Activated CD8-positive, alpha-beta memory T cell treated with anti-CD3 and anti-CD28 coated beads for 4 hours (primary cell): Measurements from ENCODE around the gene MMP7.

Source experiments
- DNase-seq, 2 donors: peaks; one replicate each; pipeline ENCODE4 v3.0.0-alpha.2; 2020; ENCODE audit warnings: low read depth in 2 of 2

Gene MMP7

DNA sequence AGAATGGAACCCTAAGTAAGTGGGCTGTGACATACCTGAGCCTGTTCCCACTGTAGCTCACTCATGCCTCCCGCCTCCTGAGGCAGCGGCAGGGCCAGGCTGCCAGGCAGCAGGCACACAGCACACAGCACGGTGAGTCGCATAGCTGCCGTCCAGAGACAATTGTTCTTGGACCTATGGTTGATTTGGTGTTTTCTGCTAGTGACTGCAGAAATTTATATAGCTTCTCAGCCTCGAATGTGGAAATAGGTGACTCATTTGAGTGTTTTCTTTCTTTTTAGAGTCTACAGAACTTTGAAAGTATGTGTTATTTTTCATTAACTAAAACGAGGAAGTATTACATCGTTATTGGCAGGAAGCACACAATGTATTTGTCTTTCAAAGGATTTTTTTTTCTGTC, at the start of gene MMP7:
TSS of gene MMP7 (minus strand) at position 190 of the 400 bp plus-strand sequence. CDS start at position 143, 47 bp downstream.
- no peak for DNase-seq

- no peak for DNase-seq
These were observed 47.2 kb upstream of the MMP7 start for GRCh38 chr11:102577723-102578122.

GRCh38 chr11:102577182-102577581, 46.6 kb upstream of the MMP7 start:
- DNase-seq, result no peak

DNA sequence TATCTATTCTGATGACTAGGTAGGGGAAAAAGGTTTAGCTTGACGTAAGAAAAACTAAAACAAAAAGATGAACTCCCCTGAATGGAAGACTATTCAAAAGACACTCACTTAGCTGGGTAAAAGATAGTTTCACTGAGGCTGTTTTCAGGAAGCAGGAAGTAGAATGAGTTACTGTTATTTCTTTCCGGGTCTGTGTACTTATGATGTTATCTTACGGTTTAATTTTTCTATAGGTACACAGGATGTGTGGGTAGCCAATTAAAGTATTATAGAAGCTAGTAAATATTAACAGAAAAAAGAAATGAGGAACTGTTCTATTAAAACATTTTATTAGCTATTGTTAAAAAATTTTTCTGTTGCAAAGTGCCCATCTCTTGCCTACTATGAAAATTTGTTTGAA, 45.8 kb upstream of the MMP7 start:
- DNase-seq, result no peak

- DNase-seq, result no peak
These were observed 44.5 kb upstream of the MMP7 start for GRCh38 chr11:102575012-102575411.

DNA sequence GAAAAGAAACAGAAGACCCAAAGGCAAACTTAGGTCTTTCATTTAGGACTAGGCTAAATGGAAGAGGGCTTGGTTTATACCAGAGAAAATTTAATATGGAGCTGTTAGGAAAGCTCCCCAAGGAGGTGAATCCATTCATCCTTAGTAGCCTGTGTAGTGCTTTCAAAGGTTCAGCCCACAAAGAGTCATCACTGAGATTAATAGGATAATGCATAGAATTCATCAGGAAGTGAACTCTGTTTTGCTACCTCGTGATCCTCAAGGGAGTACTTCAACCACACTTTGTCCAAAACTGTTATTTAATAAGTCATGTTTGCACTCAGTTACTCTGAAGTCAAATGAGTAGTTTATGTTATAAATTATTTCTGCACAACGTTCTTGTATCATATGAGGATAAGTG, 43.3 kb upstream of the MMP7 start:
- no peak for DNase-seq

GRCh38 chr11:102572554-102573220, 42.1 kb upstream of the MMP7 start:
- DNase-seq, result no peak

DNA sequence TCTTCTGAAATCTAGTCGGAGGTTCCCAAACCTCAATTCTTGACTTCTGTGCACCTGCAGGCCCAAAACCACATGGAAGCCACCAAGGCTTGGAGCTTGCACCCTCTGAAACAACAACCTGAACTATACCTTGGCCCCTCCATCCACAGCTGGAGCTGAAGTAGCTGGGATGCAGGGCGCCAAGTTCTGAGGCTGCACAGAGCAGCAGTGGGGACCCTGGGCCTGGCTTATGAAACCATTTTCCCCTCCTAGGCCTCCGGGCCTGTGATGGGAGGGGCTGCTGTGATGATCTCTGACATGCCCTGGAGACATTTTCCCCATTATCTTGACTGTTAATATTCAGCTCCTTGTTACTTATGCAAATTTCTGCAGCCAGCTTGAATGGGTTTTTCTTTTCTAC, 38.3 kb upstream of the MMP7 start:
- no peak for DNase-seq

- DNase-seq, result no peak
These were observed 35.6 kb upstream of the MMP7 start for GRCh38 chr11:102566112-102566511.

DNA sequence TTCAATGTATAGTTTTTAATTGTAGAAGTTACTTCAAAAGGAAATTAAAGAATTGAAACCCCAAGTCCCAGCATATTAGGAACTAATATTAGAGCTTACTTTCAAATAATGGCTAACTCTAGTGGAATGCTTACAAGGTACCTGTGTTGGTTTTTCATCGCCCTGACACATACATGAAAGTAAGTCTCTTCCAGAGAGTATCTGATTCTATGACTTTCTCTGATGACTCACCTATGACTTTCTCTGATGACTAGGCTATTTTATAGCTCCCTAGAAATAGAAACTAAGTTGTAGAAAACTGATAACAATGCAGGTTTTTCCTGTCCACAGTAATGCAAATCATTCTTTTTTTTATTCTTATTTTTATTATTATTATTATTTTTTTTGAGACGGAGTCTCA, 33.6 kb upstream of the MMP7 start:
- no peak for DNase-seq

DNA sequence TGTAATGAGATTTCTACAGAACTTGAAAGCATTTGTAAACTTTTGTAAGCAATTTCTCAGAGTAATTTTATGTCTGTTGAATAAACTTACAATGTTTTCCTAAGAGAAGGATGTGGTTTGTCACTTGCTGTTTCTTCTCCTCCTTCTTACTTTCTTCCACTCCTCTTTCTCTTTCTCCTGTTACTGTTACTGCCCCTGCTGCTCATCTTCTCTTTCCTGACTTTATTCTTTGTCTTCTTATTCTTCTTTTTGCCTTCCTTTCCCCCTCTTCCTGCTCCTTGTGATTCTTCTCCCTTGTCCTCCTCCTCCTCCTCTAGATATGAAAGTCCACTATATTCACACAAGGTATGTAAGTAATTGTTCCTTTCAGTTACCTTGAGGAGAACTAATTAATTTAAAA, 31.1 kb upstream of the MMP7 start:
- no peak for DNase-seq

DNA sequence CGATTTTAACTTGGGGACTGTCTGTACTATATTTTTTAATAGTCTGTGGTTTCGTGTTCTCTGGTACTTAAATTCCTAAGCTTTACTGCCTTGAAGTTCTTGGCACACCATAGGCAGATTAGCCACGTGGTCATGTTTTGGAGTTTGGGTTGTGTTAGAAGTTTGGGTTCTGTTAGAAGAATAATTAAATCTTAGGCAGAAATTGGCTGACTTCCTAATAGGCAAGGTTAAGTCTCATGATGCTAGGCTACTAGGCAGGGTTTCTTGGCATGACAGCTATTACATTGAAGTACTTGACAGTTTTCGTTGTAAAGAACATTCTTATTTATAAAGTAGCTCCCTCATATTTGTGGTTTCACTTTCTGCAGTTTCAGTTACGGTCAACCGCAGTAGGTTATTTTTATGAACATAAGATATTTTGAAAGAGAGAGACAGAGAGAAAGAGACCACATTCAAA, 30.0 kb upstream of the MMP7 start:
- no peak for DNase-seq

DNA sequence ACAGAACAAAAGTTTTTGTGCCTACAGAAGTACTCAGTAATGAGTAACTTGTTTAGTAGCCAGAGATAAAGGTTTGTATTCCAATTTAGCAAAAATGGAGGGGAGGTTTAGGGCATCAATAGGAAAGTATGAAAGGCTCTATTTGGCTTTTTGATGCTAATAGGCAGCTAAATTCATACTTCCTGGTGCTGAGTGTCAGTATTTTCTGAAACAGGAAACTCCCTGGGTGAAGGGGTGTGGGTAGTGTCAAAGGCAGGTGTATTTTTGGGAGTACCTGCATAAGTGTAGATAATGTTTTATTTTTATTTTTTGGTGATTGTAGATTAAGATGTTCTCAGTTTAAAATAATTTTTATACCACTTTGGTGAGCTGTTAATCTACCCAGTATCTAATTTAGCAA, 29.3 kb upstream of the MMP7 start:
- DNase-seq, result no peak

- DNase-seq, result no peak
These were observed 24.5 kb upstream of the MMP7 start for GRCh38 chr11:102555091-102555490.

- DNase-seq, result no peak
These were observed 23.3 kb upstream of the MMP7 start for GRCh38 chr11:102553835-102554282.

- DNase-seq, result no peak
These were observed 22.1 kb upstream of the MMP7 start for GRCh38 chr11:102552447-102553194.

- DNase-seq, result no peak
These were observed 21.5 kb upstream of the MMP7 start for GRCh38 chr11:102552020-102552419.

GRCh38 chr11:102551169-102551781, 20.7 kb upstream of the MMP7 start:
- DNase-seq, result no peak

- DNase-seq, result no peak
These were observed 16.4 kb upstream of the MMP7 start for GRCh38 chr11:102546923-102547471.

DNA sequence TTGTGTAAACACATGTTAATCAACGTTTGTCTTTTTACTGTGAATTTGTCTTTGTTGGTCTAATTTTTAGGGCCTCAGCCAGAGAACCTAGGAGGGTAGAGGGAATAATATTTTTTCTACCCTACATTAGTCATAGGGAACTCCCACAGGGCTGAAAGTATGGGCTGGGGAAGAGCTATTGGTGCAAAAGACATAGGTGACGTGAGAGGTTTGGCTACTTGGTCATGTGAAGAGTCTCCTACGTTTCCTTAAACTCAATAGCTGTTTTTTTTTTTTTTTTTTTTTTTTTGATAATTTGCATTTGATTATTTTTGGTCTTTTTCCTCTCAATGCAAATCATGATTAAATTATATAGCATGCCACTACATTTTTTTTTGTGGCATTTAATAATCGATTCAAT, 15.9 kb upstream of the MMP7 start:
- DNase-seq, result no peak

- DNase-seq, result no peak
These were observed 15.2 kb upstream of the MMP7 start for GRCh38 chr11:102545701-102546100.

DNA sequence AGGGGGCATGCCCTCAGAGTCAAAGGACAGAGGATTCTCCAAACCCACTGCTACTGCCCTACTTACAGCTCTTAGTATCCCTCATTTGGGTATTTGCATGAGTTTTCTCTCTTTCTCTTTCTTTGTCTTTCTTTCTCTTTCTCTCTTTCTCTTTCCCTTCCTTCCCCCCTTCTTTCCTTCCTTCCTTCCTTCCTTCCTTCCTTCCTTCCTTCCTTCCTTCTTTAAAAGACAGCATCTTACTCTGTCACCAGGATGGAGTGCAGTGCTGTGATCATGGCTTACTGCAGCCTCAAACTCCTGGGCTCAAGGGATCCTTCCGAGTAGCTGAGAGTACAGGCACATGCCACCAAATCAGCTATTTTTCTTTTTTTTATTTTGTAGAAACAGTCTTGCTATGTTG, 14.0 kb upstream of the MMP7 start:
- DNase-seq, result no peak

DNA sequence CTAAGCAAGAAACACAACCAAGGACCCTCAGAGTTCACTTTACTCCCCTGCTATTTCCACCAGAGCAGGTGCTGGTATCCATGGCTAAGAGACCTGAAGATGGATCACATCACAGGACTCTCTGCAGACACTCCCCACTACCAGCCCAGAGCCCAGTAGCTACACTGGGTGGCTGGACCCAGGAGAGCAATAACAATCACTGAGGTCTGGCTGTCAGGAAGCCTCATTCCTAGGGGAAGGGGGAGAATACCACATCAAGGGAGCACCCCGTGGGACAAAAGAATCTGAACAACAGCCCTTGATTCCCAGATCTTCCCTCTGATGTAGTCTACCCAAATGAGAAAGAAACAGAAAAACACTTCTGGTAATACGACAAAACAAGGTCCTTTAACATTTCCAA, 9.0 kb upstream of the MMP7 start:
- no peak for DNase-seq
